ENCODE data around the gene VSIG10.
"Not testable (repeated sequence)": the region's sequence is repeated elsewhere in the genome, so short reads cannot be mapped to it uniquely, and the experiment has no call there.

The VSIG10 gene

GRCh38 chr12:118119449-118119879 lies 15.7 kb upstream of the VSIG10 start:
- DNase-seq (ENCODE audit: low read depth, low spot score), result no peak
- H3K4me3 ChIP-seq (ENCODE audit: low read length), result no peak overlapping the region

- DNase-seq (ENCODE audit: low read depth, low spot score), result no peak
- no peak overlapping the region for H3K4me3 ChIP-seq (ENCODE audit: low read length)
Measured at GRCh38 chr12:118109088-118109487, 5.3 kb upstream of the VSIG10 start.

- H3K4me3 ChIP-seq (ENCODE audit: low read length), result no peak overlapping the region
- DNase-seq (ENCODE audit: low read depth, low spot score), result no peak
Measured at GRCh38 chr12:118107694-118108093, 3.9 kb upstream of the VSIG10 start.

- no peak overlapping the region for H3K4me3 ChIP-seq (ENCODE audit: low read length)
- no peak for DNase-seq (ENCODE audit: low read depth, low spot score)
Measured at GRCh38 chr12:118107011-118107410, 3.2 kb upstream of the VSIG10 start.

GRCh38 chr12:118103201-118103600 lies 610 bp downstream of the VSIG10 start:
- DNase-seq (ENCODE audit: low read depth, low spot score), result peak; percentile 28
- peak overlapping the region; percentile 70 for H3K4me3 ChIP-seq (ENCODE audit: low read length)

- peak overlapping the region; percentile 70 for H3K4me3 ChIP-seq (ENCODE audit: low read length)
- no peak for DNase-seq (ENCODE audit: low read depth, low spot score)
Measured at GRCh38 chr12:118102609-118103008, 1.2 kb downstream of the VSIG10 start.

- no peak for DNase-seq (ENCODE audit: low read depth, low spot score)
- no peak overlapping the region for H3K4me3 ChIP-seq (ENCODE audit: low read length)
Measured at GRCh38 chr12:118102070-118102469, 1.7 kb downstream of the VSIG10 start.

- DNase-seq (ENCODE audit: low read depth, low spot score), result no peak
- H3K4me3 ChIP-seq (ENCODE audit: low read length), result no peak overlapping the region
Measured at GRCh38 chr12:118101051-118101450, 2.8 kb downstream of the VSIG10 start.

- no peak for DNase-seq (ENCODE audit: low read depth, low spot score)
- no peak overlapping the region for H3K4me3 ChIP-seq (ENCODE audit: low read length)
Measured at GRCh38 chr12:118098911-118099671, 4.7 kb downstream of the VSIG10 start.

- DNase-seq (ENCODE audit: low read depth, low spot score), result no peak
- no peak overlapping the region for H3K4me3 ChIP-seq (ENCODE audit: low read length)
Measured at GRCh38 chr12:118098401-118098800, 5.4 kb downstream of the VSIG10 start.

GRCh38 chr12:118094039-118094438 lies 9.8 kb downstream of the VSIG10 start:
- DNase-seq (ENCODE audit: low read depth, low spot score), result no peak
- H3K4me3 ChIP-seq (ENCODE audit: low read length), result no peak overlapping the region

- DNase-seq (ENCODE audit: low read depth, low spot score), result no peak
- no peak overlapping the region for H3K4me3 ChIP-seq (ENCODE audit: low read length)
Measured at GRCh38 chr12:118089782-118090181, 14.0 kb downstream of the VSIG10 start.

GRCh38 chr12:118082161-118082560 lies 21.6 kb downstream of the VSIG10 start:
- DNase-seq (ENCODE audit: low read depth, low spot score), result no peak
- no peak overlapping the region for H3K4me3 ChIP-seq (ENCODE audit: low read length)

- DNase-seq (ENCODE audit: low read depth, low spot score); H3K4me3 ChIP-seq (ENCODE audit: low read length): not testable (repeated sequence)
Measured at GRCh38 chr12:118081521-118081920, 22.3 kb downstream of the VSIG10 start.

- H3K4me3 ChIP-seq (ENCODE audit: low read length), result no peak overlapping the region
- no peak for DNase-seq (ENCODE audit: low read depth, low spot score)
Measured at GRCh38 chr12:118073768-118074167, 30.0 kb downstream of the VSIG10 start.

- H3K4me3 ChIP-seq (ENCODE audit: low read length), result no peak overlapping the region
- DNase-seq (ENCODE audit: low read depth, low spot score), result no peak
Measured at GRCh38 chr12:118070650-118071049, 33.2 kb downstream of the VSIG10 start.

GRCh38 chr12:118068445-118068844 lies 35.4 kb downstream of the VSIG10 start:
- H3K4me3 ChIP-seq (ENCODE audit: low read length), result no peak overlapping the region
- no peak for DNase-seq (ENCODE audit: low read depth, low spot score)

- H3K4me3 ChIP-seq (ENCODE audit: low read length), result no peak overlapping the region
Measured at GRCh38 chr12:118065380-118065779, 38.4 kb downstream of the VSIG10 start.

GRCh38 chr12:118064608-118065007 lies 39.2 kb downstream of the VSIG10 start:
- peak; percentile 49 for DNase-seq (ENCODE audit: low read depth, low spot score)
- no peak overlapping the region for H3K4me3 ChIP-seq (ENCODE audit: low read length)

More at GRCh38 chr12:118065380-118065779, 38.4 kb downstream of the VSIG10 start:
- no peak for DNase-seq (ENCODE audit: low read depth, low spot score)

GRCh38 chr12:118063576-118064391 lies 40.0 kb downstream of the VSIG10 start:
- H3K4me3 ChIP-seq (ENCODE audit: low read length), result no peak overlapping the region
- DNase-seq (ENCODE audit: low read depth, low spot score), result no peak
